ENCODE results near the gene N4BP3.
"Not testable (repeated sequence)": the region's sequence is repeated elsewhere in the genome, so short reads cannot be mapped to it uniquely, and the experiment has no call there.

N4BP3 gene

DNA sequence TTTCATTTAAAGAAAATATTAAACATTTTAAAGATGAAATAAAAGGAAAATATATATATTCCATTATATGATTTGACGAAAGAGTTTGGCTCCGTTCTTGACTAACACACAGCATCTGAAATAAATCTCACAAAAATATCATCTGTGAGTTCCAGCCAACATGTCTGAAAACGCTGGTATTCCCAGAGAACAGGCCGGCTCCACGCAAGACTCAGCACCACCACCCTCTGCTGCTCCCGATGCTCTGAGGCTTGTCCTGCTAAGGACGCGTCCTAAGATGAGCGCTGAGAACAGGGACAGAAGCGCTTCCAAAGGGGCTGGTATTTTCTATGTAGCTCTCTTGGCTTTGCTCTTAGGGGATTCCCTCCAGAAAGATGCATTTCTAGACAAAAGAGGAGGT lies 40.6 kb upstream of the N4BP3 start:
- H3K27me3 ChIP-seq (ENCODE audit: insufficient read depth, low read length, poor library complexity), result no peaks in the 10 kb centered on the region
- H3K18ac ChIP-seq (ENCODE audit: low read length), result no peak overlapping the region
- no peak overlapping the region for H3K9ac ChIP-seq (ENCODE audit: low read length)
- no peak overlapping the region for H2BK15ac ChIP-seq (replicated peaks; ENCODE audit: low read depth)
- H2BK5ac ChIP-seq (ENCODE audit: low read length), result no peak overlapping the region
- no peak overlapping the region for H2AK5ac ChIP-seq (ENCODE audit: low read length)
- H3K23ac ChIP-seq (ENCODE audit: low read length), result no peak overlapping the region
- H3K4me1 ChIP-seq (ENCODE audit: control insufficient read depth, low read depth, low read length), result no peaks in the 10 kb centered on the region
- no peak overlapping the region for H4K8ac ChIP-seq (ENCODE audit: low read depth, low read length)
- no peak overlapping the region for H3K4me3 ChIP-seq (ENCODE audit: low read length)
- H3K79me2 ChIP-seq (ENCODE audit: control insufficient read depth, insufficient read depth, low read length), result no peaks in the 10 kb centered on the region
- no peak overlapping the region for H3K4me2 ChIP-seq (ENCODE audit: low read length)
- H4K5ac ChIP-seq (ENCODE audit: low read length), result no peak overlapping the region
- no peak for DNase-seq
- H3K4ac ChIP-seq (ENCODE audit: low read depth, low read length), result no peak overlapping the region
- WGBS (ENCODE audit: extremely low coverage, insufficient coverage, low lambda C conversion rate), result no CpG with 5 or more reads among the region's 10 CpGs
- no peaks in the 10 kb centered on the region for H3K36me3 ChIP-seq (ENCODE audit: control insufficient read depth, insufficient read depth, low read length)
- no peak overlapping the region for H3K56ac ChIP-seq (ENCODE audit: low read length)
- no peak overlapping the region for H3K27ac ChIP-seq (ENCODE audit: low read depth, low read length)
- H2BK120ac ChIP-seq (ENCODE audit: low read depth, low read length), result no peak overlapping the region
- no peaks in the 10 kb centered on the region for H3K79me1 ChIP-seq (ENCODE audit: low read length)

GRCh38 chr5:178074266-178074952 lies 38.9 kb upstream of the N4BP3 start:
- H3K18ac ChIP-seq (ENCODE audit: low read length), result no peak overlapping the region
- H3K9ac ChIP-seq (ENCODE audit: low read length), result no peak overlapping the region
- H3K4me2 ChIP-seq (ENCODE audit: low read length), result no peak overlapping the region
- no CpG with 5 or more reads among the region's 14 CpGs for WGBS (ENCODE audit: extremely low coverage, insufficient coverage, low lambda C conversion rate)
- peak; percentile 55 for DNase-seq
- no peak overlapping the region for H4K5ac ChIP-seq (ENCODE audit: low read length)
- no peak overlapping the region for H4K8ac ChIP-seq (ENCODE audit: low read depth, low read length)
- no peak overlapping the region for H2AK5ac ChIP-seq (ENCODE audit: low read length)
- H3K27ac ChIP-seq (ENCODE audit: low read depth, low read length), result no peak overlapping the region
- no peaks in the 10 kb centered on the region for H3K4me1 ChIP-seq (ENCODE audit: control insufficient read depth, low read depth, low read length)
- no peak overlapping the region for H2BK120ac ChIP-seq (ENCODE audit: low read depth, low read length)
- no peak overlapping the region for H3K4ac ChIP-seq (ENCODE audit: low read depth, low read length)
- H3K27me3 ChIP-seq (ENCODE audit: insufficient read depth, low read length, poor library complexity), result no peaks in the 10 kb centered on the region
- H3K23ac ChIP-seq (ENCODE audit: low read length), result no peak overlapping the region
- H3K36me3 ChIP-seq (ENCODE audit: control insufficient read depth, insufficient read depth, low read length), result no peaks in the 10 kb centered on the region
- no peak overlapping the region for H3K4me3 ChIP-seq (ENCODE audit: low read length)
- H3K79me2 ChIP-seq (ENCODE audit: control insufficient read depth, insufficient read depth, low read length), result no peaks in the 10 kb centered on the region
- no peak overlapping the region for H3K56ac ChIP-seq (ENCODE audit: low read length)
- no peak overlapping the region for H2BK5ac ChIP-seq (ENCODE audit: low read length)
- H3K79me1 ChIP-seq (ENCODE audit: low read length), result no peaks in the 10 kb centered on the region
- no peak overlapping the region for H2BK15ac ChIP-seq (replicated peaks; ENCODE audit: low read depth)

GRCh38 chr5:178076965-178077364 lies 36.4 kb upstream of the N4BP3 start:
- H3K79me1 ChIP-seq (ENCODE audit: low read length); H2BK120ac ChIP-seq (ENCODE audit: low read depth, low read length); H3K18ac ChIP-seq (ENCODE audit: low read length); H3K36me3 ChIP-seq (ENCODE audit: control insufficient read depth, insufficient read depth, low read length); H3K4me2 ChIP-seq (ENCODE audit: low read length); H3K27ac ChIP-seq (ENCODE audit: low read depth, low read length); H2BK5ac ChIP-seq (ENCODE audit: low read length); H3K79me2 ChIP-seq (ENCODE audit: control insufficient read depth, insufficient read depth, low read length); H3K27me3 ChIP-seq (ENCODE audit: insufficient read depth, low read length, poor library complexity); H3K4ac ChIP-seq (ENCODE audit: low read depth, low read length); H3K56ac ChIP-seq (ENCODE audit: low read length); H2AK5ac ChIP-seq (ENCODE audit: low read length); DNase-seq; H3K9ac ChIP-seq (ENCODE audit: low read length); H3K4me1 ChIP-seq (ENCODE audit: control insufficient read depth, low read depth, low read length); H4K8ac ChIP-seq (ENCODE audit: low read depth, low read length); H4K5ac ChIP-seq (ENCODE audit: low read length); H3K4me3 ChIP-seq (ENCODE audit: low read length); H2BK15ac ChIP-seq (replicated peaks; ENCODE audit: low read depth); H3K23ac ChIP-seq (ENCODE audit: low read length): not testable (repeated sequence)
- WGBS (ENCODE audit: extremely low coverage, insufficient coverage, low lambda C conversion rate), result no CpG with 5 or more reads among the region's 4 CpGs

GRCh38 chr5:178077751-178078150 lies 35.6 kb upstream of the N4BP3 start:
- peak; percentile 53 for DNase-seq
- H3K4ac ChIP-seq (ENCODE audit: low read depth, low read length), result no peak overlapping the region
- H4K8ac ChIP-seq (ENCODE audit: low read depth, low read length), result no peak overlapping the region
- no peaks in the 10 kb centered on the region for H3K79me1 ChIP-seq (ENCODE audit: low read length)
- H3K18ac ChIP-seq (ENCODE audit: low read length), result no peak overlapping the region
- no peak overlapping the region for H3K27ac ChIP-seq (ENCODE audit: low read depth, low read length)
- no CpG with 5 or more reads among the region's 5 CpGs for WGBS (ENCODE audit: extremely low coverage, insufficient coverage, low lambda C conversion rate)
- no peak overlapping the region for H2BK5ac ChIP-seq (ENCODE audit: low read length)
- no peaks in the 10 kb centered on the region for H3K27me3 ChIP-seq (ENCODE audit: insufficient read depth, low read length, poor library complexity)
- H3K36me3 ChIP-seq (ENCODE audit: control insufficient read depth, insufficient read depth, low read length), result no peaks in the 10 kb centered on the region
- H3K56ac ChIP-seq (ENCODE audit: low read length), result no peak overlapping the region
- H2BK15ac ChIP-seq (replicated peaks; ENCODE audit: low read depth), result no peak overlapping the region
- no peak overlapping the region for H2AK5ac ChIP-seq (ENCODE audit: low read length)
- no peak overlapping the region for H2BK120ac ChIP-seq (ENCODE audit: low read depth, low read length)
- no peak overlapping the region for H3K4me3 ChIP-seq (ENCODE audit: low read length)
- no peaks in the 10 kb centered on the region for H3K79me2 ChIP-seq (ENCODE audit: control insufficient read depth, insufficient read depth, low read length)
- no peak overlapping the region for H3K9ac ChIP-seq (ENCODE audit: low read length)
- no peak overlapping the region for H3K23ac ChIP-seq (ENCODE audit: low read length)
- H3K4me2 ChIP-seq (ENCODE audit: low read length), result no peak overlapping the region
- H4K5ac ChIP-seq (ENCODE audit: low read length), result no peak overlapping the region
- H3K4me1 ChIP-seq (ENCODE audit: control insufficient read depth, low read depth, low read length), result no peaks in the 10 kb centered on the region

GRCh38 chr5:178078197-178079010 lies 34.9 kb upstream of the N4BP3 start:
- Histone ChIP-seq H4K5ac (ENCODE audit: low read length) (no peak overlapping the region), H2BK5ac (ENCODE audit: low read length) (no peak overlapping the region), H3K4me3 (ENCODE audit: low read length) (no peak overlapping the region), H3K79me2 (ENCODE audit: control insufficient read depth, insufficient read depth, low read length) (no peaks in the 10 kb centered on the region), H3K23ac (ENCODE audit: low read length) (no peak overlapping the region), H3K4ac (ENCODE audit: low read depth, low read length) (no peak overlapping the region), H4K8ac (ENCODE audit: low read depth, low read length) (no peak overlapping the region), H3K4me1 (ENCODE audit: control insufficient read depth, low read depth, low read length) (no peaks in the 10 kb centered on the region), H2BK15ac (replicated peaks; ENCODE audit: low read depth) (no peak overlapping the region), H3K18ac (ENCODE audit: low read length) (no peak overlapping the region), H3K9ac (ENCODE audit: low read length) (no peak overlapping the region), H3K4me2 (ENCODE audit: low read length) (no peak overlapping the region), H3K27ac (ENCODE audit: low read depth, low read length) (no peak overlapping the region), H3K56ac (ENCODE audit: low read length) (no peak overlapping the region), H3K27me3 (ENCODE audit: insufficient read depth, low read length, poor library complexity) (no peaks in the 10 kb centered on the region), H3K36me3 (ENCODE audit: control insufficient read depth, insufficient read depth, low read length) (no peaks in the 10 kb centered on the region), H2AK5ac (ENCODE audit: low read length) (no peak overlapping the region), H2BK120ac (ENCODE audit: low read depth, low read length) (no peak overlapping the region), H3K79me1 (ENCODE audit: low read length) (no peaks in the 10 kb centered on the region)
- WGBS (ENCODE audit: extremely low coverage, insufficient coverage, low lambda C conversion rate), result no CpG with 5 or more reads among the region's 22 CpGs
- DNase-seq, result no peak

All from mesendoderm (in vitro differentiated cells).